ENCODE results near the gene CENPA. TPM values are rescaled to one million over a fixed set of nuclear protein-coding genes. Genes with fewer than 3 reads are reported as not detected.

The CENPA gene
- total RNA-seq, 1 donor from 2014 or later: 55.0 TPM

DNA sequence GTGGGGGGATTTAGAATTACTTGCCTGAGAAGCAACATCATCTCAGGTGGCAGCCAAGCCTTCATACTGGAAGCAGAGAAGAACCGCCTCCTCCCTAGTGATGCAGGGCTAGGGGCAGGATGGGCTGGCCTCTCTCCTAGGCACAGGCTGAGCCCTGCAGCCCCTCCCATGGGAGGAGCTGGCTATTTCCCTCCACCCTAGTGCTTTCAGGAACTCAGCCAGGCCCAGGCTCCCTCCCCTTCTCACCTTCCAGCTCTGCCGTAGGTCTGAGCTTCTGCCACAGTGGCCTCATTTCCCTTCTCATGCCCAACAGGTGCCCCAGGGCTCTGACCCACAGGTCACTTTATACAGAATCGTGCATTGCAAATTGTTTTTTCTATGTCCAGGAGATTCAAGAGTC lies 31.0 kb downstream of the CENPA start:
- H3K4me1 Mint-ChIP-seq: peaks cover 41% of the 10 kb centered on the region
- Histone ChIP-seq H3K4me1 (peaks cover 6% of the 10 kb centered on the region), H2AFZ (replicated peaks) (no peak overlapping the region), H3K4me3 (no peak overlapping the region), H3K27me3 (no peaks in the 10 kb centered on the region), H3F3A (ENCODE audit: low read depth) (no peaks in the 10 kb centered on the region), H3K36me3 (no peaks in the 10 kb centered on the region), H3K9me3 (ENCODE audit: low read depth) (no peaks in the 10 kb centered on the region), H3K9ac (no peak overlapping the region), H3K79me2 (ENCODE audit: low read depth) (no peaks in the 10 kb centered on the region), H3K4me2 (no peak overlapping the region), H3K27ac (no peak overlapping the region), H4K20me1 (ENCODE audit: low read depth) (no peaks in the 10 kb centered on the region)
- H3K27ac Mint-ChIP-seq: no peak overlapping the region
- H3K9me3 Mint-ChIP-seq: peaks cover 9% of the 10 kb centered on the region
- DNase-seq (ENCODE audit: low spot score): peak; percentile 29
- no peak overlapping the region for H3K4me3 Mint-ChIP-seq
- H3K27me3 Mint-ChIP-seq (ENCODE audit: insufficient read depth, low read depth): peaks cover 8% of the 10 kb centered on the region
- no peaks in the 10 kb centered on the region for H3K36me3 Mint-ChIP-seq
- no peak for TF ChIP-seq EZH2phosphoT487 (IDR thresholded peaks at IDR 0.05)
- no peak for TF ChIP-seq CTCF (IDR thresholded peaks at IDR 0.05)
- no peak for TF ChIP-seq EZH2 (IDR thresholded peaks at IDR 0.05)

DNA sequence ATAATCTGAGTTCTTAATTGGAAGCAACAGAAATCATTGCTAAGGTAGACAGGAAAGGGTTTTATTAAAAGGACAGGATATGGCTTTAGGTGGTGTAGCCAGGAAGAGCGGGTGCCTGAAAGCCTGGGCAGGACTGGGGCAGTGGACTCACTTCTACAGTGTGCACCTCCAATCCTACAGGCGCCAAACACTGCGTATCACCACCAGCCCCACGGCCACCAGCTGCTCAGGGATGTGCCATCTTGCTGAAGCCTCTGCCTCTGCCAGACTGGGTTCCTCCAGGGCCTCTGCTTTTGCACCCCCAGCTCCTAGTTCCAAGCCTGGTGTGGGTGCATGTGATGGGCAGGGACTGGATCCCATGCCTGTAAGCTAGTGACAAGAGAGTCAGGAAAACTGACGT lies 32.4 kb downstream of the CENPA start:
- Histone ChIP-seq H2AFZ (replicated peaks) (no peak overlapping the region), H4K20me1 (ENCODE audit: low read depth) (no peaks in the 10 kb centered on the region), H3K27ac (no peak overlapping the region), H3K36me3 (no peaks in the 10 kb centered on the region), H3K4me1 (no peaks in the 10 kb centered on the region), H3K9ac (no peak overlapping the region), H3K27me3 (no peaks in the 10 kb centered on the region), H3F3A (ENCODE audit: low read depth) (no peaks in the 10 kb centered on the region), H3K79me2 (ENCODE audit: low read depth) (no peaks in the 10 kb centered on the region), H3K4me2 (no peak overlapping the region), H3K4me3 (no peak overlapping the region), H3K9me3 (ENCODE audit: low read depth) (no peaks in the 10 kb centered on the region)
- Mint-ChIP-seq H3K27me3 (ENCODE audit: insufficient read depth, low read depth) (peaks cover 8% of the 10 kb centered on the region), H3K36me3 (no peaks in the 10 kb centered on the region), H3K27ac (no peak overlapping the region), H3K9me3 (peaks cover 9% of the 10 kb centered on the region), H3K4me1 (peaks cover 31% of the 10 kb centered on the region), H3K4me3 (no peak overlapping the region)
- DNase-seq (ENCODE audit: low spot score): no peak
- TF ChIP-seq EZH2 (IDR thresholded peaks at IDR 0.05) (no peak), CTCF (IDR thresholded peaks at IDR 0.05) (no peak), EZH2phosphoT487 (IDR thresholded peaks at IDR 0.05) (no peak)

- H3F3A ChIP-seq (ENCODE audit: low read depth): no peaks in the 10 kb centered on the region
- H3K9me3 ChIP-seq (ENCODE audit: low read depth): no peaks in the 10 kb centered on the region
- H3K4me1 ChIP-seq: no peaks in the 10 kb centered on the region
- no peak overlapping the region for H3K4me2 ChIP-seq
- H3K79me2 ChIP-seq (ENCODE audit: low read depth): no peaks in the 10 kb centered on the region
- no peaks in the 10 kb centered on the region for H3K36me3 ChIP-seq
- H3K9ac ChIP-seq: no peak overlapping the region
- H3K27ac ChIP-seq: no peak overlapping the region
- H2AFZ ChIP-seq (replicated peaks): no peak overlapping the region
- H3K4me3 ChIP-seq: no peak overlapping the region
- no peaks in the 10 kb centered on the region for H4K20me1 ChIP-seq (ENCODE audit: low read depth)
- no peaks in the 10 kb centered on the region for H3K27me3 ChIP-seq
- H3K4me1 Mint-ChIP-seq: peaks cover 26% of the 10 kb centered on the region
- no peaks in the 10 kb centered on the region for H3K36me3 Mint-ChIP-seq
- peaks cover 8% of the 10 kb centered on the region for H3K27me3 Mint-ChIP-seq (ENCODE audit: insufficient read depth, low read depth)
- no peak overlapping the region for H3K27ac Mint-ChIP-seq
- TF ChIP-seq CTCF (IDR thresholded peaks at IDR 0.05) (no peak), EZH2 (IDR thresholded peaks at IDR 0.05) (no peak), EZH2phosphoT487 (IDR thresholded peaks at IDR 0.05) (no peak)
- DNase-seq (ENCODE audit: low spot score): no peak
- no peak overlapping the region for H3K4me3 Mint-ChIP-seq
- H3K9me3 Mint-ChIP-seq: peaks cover 6% of the 10 kb centered on the region
Measured at GRCh38 chr2:26818972-26819371, 33.1 kb downstream of the CENPA start.

All from neural progenitor cell (in vitro differentiated cells).